VCaP (cell line): ENCODE data around the gene TTLL3.

ENCODE experiments used
- H3K27ac ChIP-seq: fragments of 450-650 bp; 2 replicates; pipeline ENCODE4 v1.5.1; 2017
- TF ChIP-seq, protein P1 (sequence below): fragments of 450-650 bp; conservative IDR thresholded peaks from 2 replicates; pipeline ENCODE4 v1.5.1; 2017; ENCODE audit warnings: mild to moderate bottlenecking, moderate library complexity

The TTLL3 gene

DNA sequence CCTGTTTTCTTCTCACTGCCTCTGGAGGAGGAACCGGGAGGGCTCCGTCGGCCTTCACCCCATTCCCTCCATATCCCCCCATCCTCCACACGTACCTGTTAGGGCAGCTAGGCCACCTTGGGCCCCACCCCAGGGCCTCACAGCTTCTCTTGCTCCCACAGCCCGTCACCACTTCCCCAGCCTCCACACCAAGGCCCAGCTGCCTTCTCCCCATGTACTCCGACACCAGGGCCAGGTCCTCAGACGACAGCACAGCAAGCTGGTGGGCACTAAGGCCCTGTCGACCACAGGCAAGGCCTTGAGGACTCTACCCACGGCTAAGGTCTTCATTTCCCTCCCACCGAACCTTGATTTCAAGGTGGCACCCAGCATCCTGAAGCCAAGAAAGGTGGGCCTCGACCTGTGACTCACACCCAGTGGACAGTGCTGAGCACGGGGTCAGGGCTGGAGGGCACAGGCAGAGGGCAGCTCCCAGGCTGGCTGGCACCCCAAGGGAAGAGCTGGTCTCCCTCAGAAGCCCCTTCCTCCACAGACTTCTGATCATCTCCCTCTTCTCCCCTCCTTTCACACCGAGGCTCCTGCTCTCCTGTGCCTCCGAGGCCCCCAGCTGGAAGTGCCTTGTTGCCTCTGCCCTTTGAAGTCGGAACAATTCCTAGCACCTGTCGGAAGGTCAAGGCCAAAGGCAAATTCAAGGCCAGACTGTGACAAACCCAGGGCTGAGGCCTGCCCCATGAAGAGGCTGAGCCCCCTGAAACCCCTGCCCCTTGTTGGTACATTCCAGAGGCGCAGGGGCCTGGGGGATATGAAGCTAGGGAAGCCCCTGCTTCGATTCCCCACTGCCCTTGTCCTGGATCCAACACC is 24.7 kb downstream of the TTLL3 start:
- TF ChIP-seq, protein P1, sequence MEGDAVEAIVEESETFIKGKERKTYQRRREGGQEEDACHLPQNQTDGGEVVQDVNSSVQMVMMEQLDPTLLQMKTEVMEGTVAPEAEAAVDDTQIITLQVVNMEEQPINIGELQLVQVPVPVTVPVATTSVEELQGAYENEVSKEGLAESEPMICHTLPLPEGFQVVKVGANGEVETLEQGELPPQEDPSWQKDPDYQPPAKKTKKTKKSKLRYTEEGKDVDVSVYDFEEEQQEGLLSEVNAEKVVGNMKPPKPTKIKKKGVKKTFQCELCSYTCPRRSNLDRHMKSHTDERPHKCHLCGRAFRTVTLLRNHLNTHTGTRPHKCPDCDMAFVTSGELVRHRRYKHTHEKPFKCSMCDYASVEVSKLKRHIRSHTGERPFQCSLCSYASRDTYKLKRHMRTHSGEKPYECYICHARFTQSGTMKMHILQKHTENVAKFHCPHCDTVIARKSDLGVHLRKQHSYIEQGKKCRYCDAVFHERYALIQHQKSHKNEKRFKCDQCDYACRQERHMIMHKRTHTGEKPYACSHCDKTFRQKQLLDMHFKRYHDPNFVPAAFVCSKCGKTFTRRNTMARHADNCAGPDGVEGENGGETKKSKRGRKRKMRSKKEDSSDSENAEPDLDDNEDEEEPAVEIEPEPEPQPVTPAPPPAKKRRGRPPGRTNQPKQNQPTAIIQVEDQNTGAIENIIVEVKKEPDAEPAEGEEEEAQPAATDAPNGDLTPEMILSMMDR: no peak
- H3K27ac ChIP-seq: no peak overlapping the region

DNA sequence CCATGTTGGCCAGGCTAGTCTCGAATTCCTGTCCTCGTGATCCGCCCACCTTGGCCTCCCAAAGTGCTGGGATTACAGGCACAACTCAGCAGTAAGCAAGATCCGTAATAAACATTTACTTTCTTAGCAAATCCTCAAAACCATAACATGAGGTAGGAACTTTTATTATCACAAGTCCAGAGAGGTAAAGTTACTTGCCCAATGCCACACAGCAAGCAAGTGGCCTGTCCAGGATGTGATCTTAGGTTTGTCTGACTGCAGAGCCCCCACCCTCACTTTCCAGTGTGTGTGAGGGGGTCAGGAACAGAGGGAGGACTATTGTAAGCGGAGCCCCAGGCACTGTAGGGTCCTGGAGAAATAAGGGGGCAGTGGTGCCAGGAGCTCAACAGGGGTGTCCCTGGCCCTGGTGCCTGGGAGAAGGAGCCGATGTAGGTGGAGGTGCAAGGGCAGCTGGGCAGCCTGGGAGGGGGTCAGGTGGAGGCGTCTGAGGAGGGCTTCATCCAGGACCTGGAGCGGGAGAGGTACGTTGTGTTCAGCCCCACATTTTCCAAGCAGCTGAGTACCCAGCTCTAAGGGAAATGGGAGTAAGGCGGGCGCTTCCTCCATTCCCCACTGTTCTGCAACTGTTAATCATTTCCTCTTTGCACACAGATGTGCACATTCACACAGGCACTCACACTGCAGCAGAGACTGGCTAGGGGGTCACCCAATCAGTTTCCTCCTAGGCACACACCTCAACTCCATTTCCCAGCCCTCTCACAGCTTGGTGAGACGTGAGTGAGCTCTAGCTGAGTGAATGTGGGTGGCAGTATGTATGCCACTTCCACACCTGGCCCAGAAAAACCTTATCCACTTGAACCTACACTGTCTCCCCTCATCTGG is 27.9 kb downstream of the TTLL3 start:
- TF ChIP-seq, protein P1: no peak
- H3K27ac ChIP-seq: no peak overlapping the region

DNA sequence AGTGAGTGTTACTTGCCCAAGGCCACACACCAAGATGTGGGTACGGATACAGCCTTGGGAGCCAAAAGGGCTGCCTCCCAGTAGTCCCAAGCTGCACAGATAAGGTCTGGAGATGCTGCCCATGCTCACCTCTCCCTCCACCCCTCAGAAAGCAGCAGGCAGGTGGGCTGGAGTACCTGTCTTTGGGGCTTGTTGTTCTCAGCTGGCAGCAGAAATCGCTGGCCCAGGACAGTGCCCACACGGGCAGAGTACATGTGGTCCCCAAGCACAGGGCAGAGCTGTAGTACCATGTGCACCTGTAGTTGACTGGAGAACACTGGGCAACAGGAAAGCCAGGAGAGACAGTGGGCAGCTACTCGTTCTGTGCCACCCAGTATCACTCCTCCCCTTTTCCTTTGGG is 28.8 kb downstream of the TTLL3 start:
- no peak overlapping the region for H3K27ac ChIP-seq
- TF ChIP-seq, protein P1: no peak

DNA sequence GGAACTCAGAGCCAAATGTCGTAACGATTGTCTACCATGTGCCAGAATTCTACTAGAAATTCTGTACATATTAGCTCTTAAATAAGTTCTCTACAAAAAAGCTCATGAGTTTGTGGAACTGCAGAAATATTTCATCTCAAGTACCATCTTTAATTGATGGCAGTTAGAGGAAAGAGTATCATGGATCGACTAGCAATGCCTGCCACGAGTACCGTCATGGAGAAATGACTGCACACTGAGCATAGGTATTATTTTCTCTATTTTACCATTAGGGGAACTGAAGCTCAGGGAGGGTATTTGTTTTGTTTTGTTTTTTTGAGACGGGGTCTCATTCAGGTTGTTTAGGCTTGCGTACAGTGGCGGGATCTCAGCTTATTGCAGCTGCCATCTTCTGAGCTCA is 31.0 kb downstream of the TTLL3 start:
- H3K27ac ChIP-seq: no peak overlapping the region
- TF ChIP-seq, protein P1: no peak

DNA sequence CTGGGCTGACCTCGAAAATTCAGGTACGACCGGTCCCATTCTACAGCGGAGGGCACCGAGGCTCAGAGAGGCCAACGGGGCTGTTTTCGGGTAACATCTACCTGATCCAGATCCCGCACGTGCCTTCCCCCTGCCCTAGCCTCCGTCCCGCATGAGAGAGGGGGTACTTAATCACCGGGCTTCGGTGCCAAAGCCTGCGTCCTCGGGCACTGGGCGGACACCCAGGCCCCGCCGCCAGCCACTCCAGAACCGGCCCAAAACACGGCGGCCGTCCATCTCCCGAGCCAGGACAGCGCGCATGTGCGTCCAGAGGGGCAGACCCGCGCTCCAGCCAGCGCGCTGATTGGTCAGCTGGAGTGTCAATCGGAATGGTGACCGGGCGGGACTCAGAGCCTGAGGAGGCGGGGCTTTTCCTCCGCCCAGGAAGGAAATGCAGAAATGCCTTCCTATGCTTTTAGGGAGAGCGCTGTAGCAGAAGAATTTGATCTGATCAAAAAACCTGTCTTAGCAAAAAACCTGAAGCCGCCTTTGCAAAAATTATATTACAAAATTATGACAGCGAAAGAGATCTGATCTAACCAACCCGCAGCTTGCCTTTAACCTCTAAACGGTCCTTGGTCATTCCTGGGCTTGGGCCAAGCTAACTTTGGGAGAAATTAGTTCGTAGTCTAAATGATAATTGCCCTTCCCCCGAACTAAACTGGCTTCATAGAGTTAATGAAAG is 33.8 kb downstream of the TTLL3 start, which contains the start of gene RPUSD3:
TSS of gene RPUSD3 (minus strand) at position 294 of the 724 bp plus-strand sequence. CDS start at position 276, 18 bp downstream.
- peak within 1 kb of the TSS; percentile 96 for H3K27ac ChIP-seq
- TF ChIP-seq, protein P1: no peak

DNA sequence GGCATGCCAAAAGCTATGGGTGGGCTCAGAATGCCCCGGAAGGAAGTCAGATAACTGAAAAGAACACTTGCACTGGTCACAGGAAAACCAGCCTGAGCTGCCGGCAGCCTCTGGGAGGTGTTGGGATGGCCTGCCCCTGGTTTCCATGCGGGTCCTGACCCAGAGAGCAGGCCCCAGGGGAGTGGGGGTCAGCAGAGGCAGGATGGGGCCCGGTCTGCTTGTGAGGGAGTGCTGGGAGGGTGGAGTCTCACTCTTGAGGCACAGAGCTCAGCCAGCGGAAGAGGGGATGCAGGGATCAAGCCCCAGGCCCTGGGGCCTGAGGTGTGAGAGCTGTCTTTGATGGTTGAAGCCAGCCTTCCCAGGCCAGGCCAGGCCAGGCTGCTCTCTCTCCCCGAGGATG is 36.2 kb downstream of the TTLL3 start:
- no peak overlapping the region for H3K27ac ChIP-seq
- TF ChIP-seq, protein P1: no peak
